DOHH2 (cell line): ENCODE data around the gene GRB2.

Source experiments
- CTCF ChIP-seq: fragments of 200-600 bp; sonication (generic); IDR thresholded peaks from one replicate; pipeline ENCODE4 v1.5.1; 2014; ENCODE audit warnings: antibody characterized with exemption, mild to moderate bottlenecking, low read depth, low read length; ENCODE audit not compliant: poor library complexity, severe bottlenecking
- EZH2phosphoT487 ChIP-seq: fragments of 200-600 bp; sonication (generic); IDR thresholded peaks from 2 replicates; pipeline ENCODE4 v1.6.1; 2017; ENCODE audit warnings: borderline replicate concordance, mild to moderate bottlenecking, antibody characterized with exemption, low read length, moderate library complexity, mixed read lengths

GRCh38 chr17:75277664-75278071, 127.8 kb downstream of the GRB2 start:
- TF ChIP-seq CTCF (no peak), EZH2phosphoT487 (no peak)
